Sciatic nerve (tissue), 2 donors: ENCODE data around the gene SFMBT1. TPM values are rescaled to one million over a fixed set of nuclear protein-coding genes. Genes with fewer than 3 reads are reported as not detected.
A peak's percentile ranks its signal among the peaks of the same experiment; 100 is the strongest.
"Not testable (repeated sequence)": the region's sequence is repeated elsewhere in the genome, so short reads cannot be mapped to it uniquely, and the experiment has no call there.

Experiments
- ATAC-seq: fragments of 200-7000 bp; cut with Tn5 transposase; one replicate; pipeline ENCODE4 v1.9.1; 2020; ENCODE audit warnings: mild to moderate bottlenecking, moderate library complexity
- DNase-seq: peaks from one replicate; pipeline ENCODE4 v3.0.0-alpha.2; 2020; ENCODE audit warnings: low spot score
- intact Hi-C: fragments of 100-400 bp; cut with DNase I; formaldehyde crosslinking; loops from one replicate; pipeline ENCODE4 v1.14.2; 2022
- total RNA-seq: library from RNA; stranded (reverse); fragmentation: NEBNext Ultra II Directional; extraction: Animal tissue kit (Norgen Biotek cat#: 25700); gene quantifications from one replicate; pipeline ENCODE4 v1.2.1, GENCODE V29; 2021
- donor health status: DM: no; HTN: no; CAD: no.
- donor health status: DM: no; HTN: no; CAD: no.

SFMBT1 gene
- total RNA-seq, 1 donor from 2014 or later = 12.0 TPM

DNA sequence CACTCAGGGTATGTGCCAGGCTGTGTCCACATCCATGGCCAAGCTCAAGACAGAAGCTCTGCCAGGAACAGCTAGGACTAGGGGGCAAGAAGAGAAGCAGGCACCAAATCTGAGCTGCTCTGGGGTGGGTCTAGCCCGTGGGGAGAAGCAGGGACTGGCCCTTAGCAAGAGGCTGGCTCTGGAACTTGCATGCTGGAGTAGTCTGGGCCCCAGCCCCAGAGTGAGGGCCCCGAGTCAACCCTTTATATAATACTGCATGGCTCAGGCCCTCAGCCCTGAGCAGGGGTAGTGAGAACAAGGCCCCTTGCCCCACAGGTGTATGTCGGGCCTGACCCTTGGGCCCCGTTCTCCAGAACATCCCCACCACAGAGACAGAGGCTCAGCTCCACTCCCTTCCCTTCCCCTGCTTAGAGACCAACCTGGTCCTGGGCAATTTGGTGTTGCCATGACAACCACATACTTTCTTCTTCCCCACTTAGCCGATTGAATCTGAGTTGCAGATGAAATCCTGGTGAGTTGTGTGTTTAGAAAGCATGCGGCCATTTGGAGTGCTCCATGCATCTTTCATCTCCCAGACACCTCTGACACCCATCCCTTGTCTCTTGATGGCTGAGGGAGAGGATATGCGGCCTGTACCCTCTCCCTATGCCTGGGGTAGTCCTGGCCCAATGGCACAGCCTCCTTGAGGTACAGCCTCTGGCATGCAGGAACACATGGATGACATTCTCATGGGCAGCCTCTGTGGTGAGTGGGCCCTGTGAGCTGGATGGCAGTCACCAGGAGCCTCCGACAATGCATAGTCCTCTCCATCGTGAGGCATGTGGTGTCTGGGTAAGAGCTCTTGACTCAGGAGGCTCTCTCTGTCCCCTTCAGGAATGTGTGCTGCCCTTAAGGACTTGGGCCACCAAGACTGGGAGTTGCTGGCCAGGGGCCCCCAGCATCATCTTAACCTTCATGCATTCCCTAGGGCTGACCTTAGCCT is 29.2 kb upstream of the SFMBT1 start:
- intact Hi-C loops = no loop called here
- DNase-seq (peak; percentile 17), ATAC-seq (no peak)

DNA sequence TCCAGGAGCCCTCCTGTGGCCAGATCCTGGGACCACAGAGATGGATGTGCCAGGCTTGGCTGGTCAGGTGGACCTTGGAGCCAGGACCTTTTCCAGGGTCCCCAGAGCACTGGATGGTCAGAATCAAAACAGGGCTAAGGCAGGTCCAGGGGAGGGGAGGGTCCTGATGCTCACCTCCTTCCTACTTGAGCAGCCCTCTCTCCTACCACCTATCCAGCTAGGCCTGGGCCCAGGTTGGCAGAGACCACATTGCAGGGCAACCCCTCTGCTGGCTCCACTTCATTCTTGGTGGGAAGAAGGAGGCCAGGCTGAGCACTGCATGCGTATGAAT is 28.5 kb upstream of the SFMBT1 start:
- ATAC-seq = no peak
- DNase-seq = peak; percentile 42
- intact Hi-C loops = no loop called here

DNA sequence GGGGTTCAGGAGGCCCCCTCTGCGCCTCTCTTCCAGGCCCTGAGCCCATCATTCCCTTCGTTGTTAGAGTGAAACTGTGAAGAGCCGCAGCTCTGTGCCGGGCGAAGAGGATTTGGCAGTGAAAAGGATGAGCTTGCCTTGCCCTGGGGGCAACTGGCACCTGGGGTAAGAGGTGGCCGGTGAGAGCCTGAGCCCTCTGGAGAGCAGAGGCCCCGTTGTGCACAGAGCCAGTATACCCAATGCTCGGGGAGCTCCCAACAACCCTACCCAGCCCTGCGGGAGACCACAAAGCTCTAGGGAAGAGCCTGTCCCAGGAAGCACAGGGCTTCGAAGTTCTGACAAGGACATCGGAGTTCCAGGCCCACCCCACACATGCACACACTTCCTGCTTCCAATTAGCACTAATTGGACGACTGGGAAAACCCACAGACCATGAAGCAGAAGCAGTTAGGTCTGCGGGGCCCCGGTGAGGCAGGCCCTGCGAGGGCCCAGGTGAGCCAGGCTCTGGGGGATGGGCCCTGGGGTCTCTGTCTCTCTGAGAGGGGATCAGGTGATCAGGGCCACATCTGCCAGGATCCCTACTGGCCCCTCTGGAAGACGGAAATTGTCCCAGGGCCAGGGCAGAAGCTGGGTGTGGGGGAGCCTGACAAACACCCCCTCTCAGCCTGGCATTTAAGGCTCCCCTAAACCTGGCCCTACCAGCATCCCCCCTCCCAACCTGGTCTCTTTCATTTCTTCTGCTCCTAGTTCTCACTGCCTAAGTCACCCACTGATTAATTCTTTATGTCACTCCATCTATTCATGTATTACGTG is 27.9 kb upstream of the SFMBT1 start:
- ATAC-seq (peak; percentile 14), DNase-seq (peak; percentile 55)

GRCh38 chr3:53072653-53073552 is 27.0 kb upstream of the SFMBT1 start:
- peak; percentile 90 for DNase-seq
- intact Hi-C loops = no loop called here
- ATAC-seq = peak; percentile 95

More for the DNA sequence above, 27.9 kb upstream of the SFMBT1 start:
- intact Hi-C loops = no loop called here

GRCh38 chr3:53071882-53072431 is 26.1 kb upstream of the SFMBT1 start:
- DNase-seq (peak; percentile 45), ATAC-seq (no peak)
- intact Hi-C loops = no loop called here

DNA sequence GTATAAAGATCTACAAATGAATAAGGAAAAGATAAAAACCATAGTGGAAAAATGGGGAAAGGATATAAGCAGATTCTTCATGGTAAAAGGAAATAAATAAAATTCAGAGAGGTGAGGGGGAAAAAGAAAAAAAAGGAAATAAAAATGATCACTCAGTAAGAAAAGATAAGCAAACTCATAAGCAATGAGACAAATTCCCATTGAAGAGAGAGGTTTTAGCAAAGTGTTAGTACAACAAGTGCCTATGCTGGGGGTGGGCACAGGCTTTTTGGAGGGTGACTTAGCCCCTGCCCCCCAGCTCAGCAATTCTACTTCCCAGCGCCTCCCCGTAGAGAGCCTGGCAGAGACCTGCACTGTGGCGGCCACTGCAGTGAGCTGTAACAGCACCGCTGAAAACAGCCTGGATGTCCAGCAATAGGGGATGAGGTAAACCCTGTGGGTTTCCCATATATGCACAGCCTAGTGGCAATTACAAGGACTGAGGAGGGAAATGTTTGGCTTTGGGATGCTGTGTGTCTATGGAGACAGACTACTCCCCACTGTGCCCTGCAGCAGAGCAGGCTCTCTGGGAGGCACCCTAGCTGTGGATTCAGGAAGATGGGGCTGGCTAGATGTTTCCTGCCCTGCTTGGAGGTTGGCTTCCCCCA is 23.7 kb upstream of the SFMBT1 start:
- intact Hi-C loops = no loop called here
- DNase-seq (peak; percentile 21), ATAC-seq (no peak)

DNA sequence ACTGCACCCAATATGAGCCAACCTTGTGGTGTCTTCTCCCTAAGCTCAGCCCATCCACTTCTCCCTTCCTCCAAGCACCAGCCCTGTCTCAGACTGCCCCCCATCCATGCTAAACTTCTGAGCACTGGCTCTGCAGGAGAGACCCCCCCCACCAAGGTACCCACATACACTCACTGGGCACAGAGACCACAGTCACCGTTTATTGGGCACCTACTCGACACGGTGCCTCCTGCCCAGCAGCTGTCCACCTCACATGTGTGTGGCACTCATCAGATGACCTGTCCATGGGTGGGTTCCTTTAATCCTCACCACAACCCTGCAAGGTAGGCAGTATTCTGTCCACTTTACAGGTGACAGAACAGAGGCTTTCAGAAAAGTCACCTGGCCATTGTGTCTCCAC is 22.3 kb upstream of the SFMBT1 start:
- intact Hi-C loops = no loop called here
- DNase-seq (no peak), ATAC-seq (no peak)

- ATAC-seq = no peak
- intact Hi-C loops = no loop called here
- DNase-seq = no peak
Observed at GRCh38 chr3:53067567-53067966, 21.7 kb upstream of the SFMBT1 start.

GRCh38 chr3:53065841-53066480 is 20.1 kb upstream of the SFMBT1 start:
- DNase-seq = no peak
- no peak for ATAC-seq
- intact Hi-C loops = no loop called here

GRCh38 chr3:53062905-53063304 is 17.0 kb upstream of the SFMBT1 start:
- intact Hi-C loops = no loop called here
- DNase-seq = no peak
- ATAC-seq = no peak

- no peak for ATAC-seq
- intact Hi-C loops = no loop called here
Observed at GRCh38 chr3:53056442-53056841, 10.6 kb upstream of the SFMBT1 start.

GRCh38 chr3:53054233-53054632 is 8.4 kb upstream of the SFMBT1 start:
- intact Hi-C loops, DNase-seq, ATAC-seq: not testable (repeated sequence)

More at GRCh38 chr3:53056442-53056841, 10.6 kb upstream of the SFMBT1 start:
- DNase-seq = no peak

DNA sequence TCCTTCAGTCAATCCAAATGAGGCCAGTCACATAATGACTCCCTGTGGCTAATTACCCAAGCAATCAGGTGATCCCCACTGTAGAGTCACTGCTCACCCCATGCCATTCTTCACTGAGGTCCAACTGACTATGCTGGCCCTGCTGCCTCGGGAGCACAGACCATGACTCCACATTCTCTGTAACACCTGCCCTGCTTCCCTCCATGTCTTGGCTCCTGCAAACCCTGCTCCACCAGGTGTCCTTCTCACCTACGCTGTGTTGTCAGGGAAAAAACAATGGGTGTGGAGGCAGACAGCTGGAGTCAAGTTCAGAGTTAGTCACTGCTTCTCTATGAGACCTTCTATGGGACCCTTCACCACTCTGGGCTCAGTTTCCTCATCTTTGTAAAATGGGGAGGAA is 6.1 kb upstream of the SFMBT1 start:
- ATAC-seq (no peak), DNase-seq (no peak)
- intact Hi-C loops = no loop called here

DNA sequence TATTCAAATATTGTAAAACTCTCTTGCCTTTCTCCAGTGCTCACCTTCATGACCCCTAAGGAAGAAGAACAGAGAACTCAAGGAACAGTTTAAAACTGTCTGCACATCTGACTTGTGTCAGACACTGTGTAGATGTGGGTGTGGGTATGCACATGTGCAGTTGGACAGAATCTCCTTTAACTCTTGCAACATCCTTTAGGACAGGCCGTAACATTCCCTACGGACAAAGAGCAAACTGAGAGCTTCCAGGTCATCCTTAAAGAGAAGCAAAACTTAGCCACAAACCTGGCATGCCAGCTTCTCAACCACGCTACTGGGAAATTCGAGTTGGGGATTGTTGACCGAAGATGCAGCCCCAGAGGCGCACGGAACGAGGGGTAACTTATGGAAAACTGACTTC is 4.1 kb upstream of the SFMBT1 start:
- intact Hi-C loops = no loop called here
- no peak for ATAC-seq
- DNase-seq = no peak

- ATAC-seq (peak; percentile 49), DNase-seq (peak; percentile 77)
- intact Hi-C loops = no loop called here
Observed at GRCh38 chr3:53046171-53047170, 598 bp upstream of the SFMBT1 start.

DNA sequence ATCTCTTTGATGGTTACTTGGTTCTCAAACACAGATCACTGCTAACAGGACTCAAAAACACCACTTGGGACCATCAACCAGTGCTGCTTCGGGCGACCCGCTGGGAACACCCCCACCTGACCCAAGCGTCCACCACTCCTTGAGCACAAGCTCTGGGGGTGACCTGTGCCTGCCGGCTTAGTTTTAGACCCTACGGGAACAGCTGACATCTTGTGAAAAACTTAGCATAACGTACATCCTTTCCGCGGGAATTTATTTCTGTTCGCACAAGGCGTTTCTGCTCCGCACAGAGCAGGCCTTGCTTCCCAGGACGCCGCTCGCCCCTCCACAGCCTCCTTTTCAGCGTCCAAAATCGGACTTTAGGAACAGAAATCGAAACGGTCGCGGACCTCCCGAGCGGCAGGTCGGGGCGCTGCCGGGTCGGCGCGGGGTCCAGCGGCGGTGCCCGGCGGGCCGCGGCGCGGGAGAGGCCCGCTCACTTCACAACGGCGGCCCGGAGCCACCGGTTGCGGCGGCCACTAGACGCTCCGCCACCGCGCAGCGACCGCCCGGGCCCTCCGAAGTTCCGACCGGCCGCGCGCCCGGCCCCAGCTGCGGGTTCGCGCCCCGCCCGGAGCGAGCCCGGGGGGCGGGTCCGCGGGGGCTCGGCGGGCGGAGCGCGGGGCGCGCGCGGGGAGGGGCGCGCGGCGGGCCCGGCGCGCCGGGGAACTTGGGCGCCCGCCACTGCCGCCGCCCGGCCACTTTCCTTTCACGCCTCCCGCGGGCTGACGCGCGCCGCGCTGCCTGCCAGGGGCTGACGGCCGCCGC is 959 bp downstream of the SFMBT1 start:
- intact Hi-C loops = no loop called here
- DNase-seq = peak; percentile 72
- peak; percentile 63 for ATAC-seq
